SK-N-MC (cell line): Measurements from ENCODE around the gene PTPRZ1.

Source experiments
- DNase-seq: peaks from one replicate; pipeline ENCODE4 v3.0.0-alpha.2; 2011; ENCODE audit warnings: low read depth, low spot score
- H3K27ac ChIP-seq: fragments of 200-600 bp; sonication (generic); 2 replicates; pipeline ENCODE4 v1.5.1; 2016; ENCODE audit warnings: mixed run types
- H3K36me3 ChIP-seq: fragments of 200-600 bp; sonication (generic); 2 replicates; pipeline ENCODE4 v1.6.1; 2017; ENCODE audit warnings: antibody characterized with exemption, low read length, mixed read lengths; ENCODE audit not compliant: insufficient read depth
- H3K4me3 ChIP-seq: fragments of 200-600 bp; sonication (generic); 2 replicates; pipeline ENCODE4 v1.5.1; 2016
- H3K9ac ChIP-seq: fragments of 200-600 bp; sonication (generic); 2 replicates; pipeline ENCODE4 v1.8.0; 2017; ENCODE audit warnings: mixed run types, mixed read lengths; ENCODE audit not compliant: insufficient read length
- H3K9me3 ChIP-seq: fragments of 200-600 bp; sonication (generic); 2 replicates; pipeline ENCODE4 v1.6.1; 2017; ENCODE audit warnings: low read depth, mild to moderate bottlenecking, antibody characterized with exemption, low read length, moderate library complexity, mixed read lengths
- EZH2 ChIP-seq: fragments of 200-600 bp; sonication (generic); IDR thresholded peaks from one replicate; pipeline ENCODE4 v1.6.1; 2017; ENCODE audit warnings: antibody characterized with exemption
- FOXP2 ChIP-seq: optimal IDR thresholded peaks from 2 replicates; pipeline ENCODE3; 2011; ENCODE audit warnings: mild to moderate bottlenecking, moderate library complexity; ENCODE audit not compliant: insufficient read depth; ENCODE audit errors: extremely low read length, control extremely low read depth
- POLR2AphosphoS5 ChIP-seq: IDR thresholded peaks from 2 replicates; pipeline ENCODE4 v1.6.1; 2012; ENCODE audit warnings: mild to moderate bottlenecking, low read depth, low read length, borderline replicate concordance

Gene PTPRZ1

DNA sequence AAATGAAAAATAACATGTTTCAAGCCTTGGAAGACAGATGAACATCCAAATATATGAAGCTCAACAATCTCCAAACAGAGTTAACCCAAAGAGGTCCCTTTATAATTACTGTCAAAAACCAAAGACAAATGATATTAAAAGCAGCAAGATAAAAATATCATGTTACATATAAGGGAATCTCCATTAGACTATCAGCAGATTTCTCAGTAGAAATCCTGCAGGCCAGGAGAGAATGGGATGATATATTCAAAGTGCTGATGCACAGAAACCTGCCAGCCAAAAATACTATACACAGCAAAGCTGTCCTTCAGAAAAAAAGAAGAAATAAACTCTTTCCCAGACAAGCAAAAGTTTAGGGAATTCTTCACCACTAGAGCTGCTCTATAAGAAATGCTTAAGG lies 230.1 kb downstream of the PTPRZ1 start:
- Histone ChIP-seq H3K9ac (no peak overlapping the region), H3K36me3 (peaks cover 39% of the 10 kb centered on the region), H3K9me3 (0 out of 2 replicates have a peak, but pooled peaks cover 5% of the 10 kb centered on the region), H3K27ac (no peak overlapping the region), H3K4me3 (no peak overlapping the region)
- TF ChIP-seq EZH2: no peak
- no peak for TF ChIP-seq POLR2AphosphoS5
- no peak for TF ChIP-seq FOXP2
- no peak for DNase-seq
